Endothelial cell of umbilical vein (primary cell): Measurements from ENCODE around the gene TTC34. TPM values are rescaled to one million over a fixed set of nuclear protein-coding genes. Genes with fewer than 3 reads are reported as not detected.

Experiments used
- BruUV-seq: library from RNA; stranded (reverse); fragments of 400-500 nt; replicated peaks from 2 replicates; lab custom pipeline; 2021; lab: Mats Ljungman, UMichigan
- CTCF ChIA-PET: fragments of 300-600, 350-600 bp; sonication (Branson Sonifier 250); formaldehyde crosslinking; loops from one replicate; lab custom pipeline; 2021; ENCODE audit warnings: antibody characterized with exemption, inconsistent platforms; lab: Charles Lee
- POLR2A ChIA-PET: fragments of 300-600, 350-600 bp; sonication (Branson Sonifier 250); formaldehyde crosslinking; loops from one replicate; lab custom pipeline; 2021; ENCODE audit warnings: antibody characterized with exemption, inconsistent platforms; lab: Charles Lee
- DNase-seq: peaks from one replicate; pipeline ENCODE4 v3.0.0-alpha.2; 2011; ENCODE audit warnings: low read depth, low spot score
- FAIRE-seq: peaks from 2 replicates; lab custom pipeline; 2011; peaks lifted over from hg19 to GRCh38; lab: Jason Lieb, UNC
- H2AFZ ChIP-seq: 2 replicates; pipeline ENCODE4 v1.6.0; 2012; ENCODE audit warnings: low read depth, low read length, control low read depth, inconsistent platforms
- H3K27ac ChIP-seq: 2 replicates; pipeline ENCODE4 v1.5.1; 2011; ENCODE audit warnings: low read depth, mild to moderate bottlenecking, control low read depth, low read length, moderate library complexity; ENCODE audit not compliant: insufficient read depth
- H3K27me3 ChIP-seq, 2 experiments: 2 replicates each; pipeline versions ENCODE4 v1.6.0 to v1.6.1; 2011; ENCODE audit warnings: low read length in 2 of 2, mixed read lengths in 1 of 2; ENCODE audit not compliant: control insufficient read depth in 2 of 2, insufficient read depth in 2 of 2
- H3K36me3 ChIP-seq, 2 experiments: 2 replicates in 1 of 2; 3 replicates in 1 of 2; pipeline ENCODE4 v1.5.1; 2011; ENCODE audit warnings: low read length in 2 of 2, mild to moderate bottlenecking in 1 of 2, moderate library complexity in 1 of 2; ENCODE audit not compliant: control insufficient read depth in 2 of 2, insufficient read depth in 2 of 2; ENCODE audit errors: extremely low read depth in 1 of 2
- H3K4me1 ChIP-seq: 3 replicates; pipeline ENCODE4 v1.5.1; 2011; ENCODE audit warnings: mild to moderate bottlenecking, low read length; ENCODE audit not compliant: control insufficient read depth, insufficient read depth; ENCODE audit errors: extremely low read depth
- H3K4me2 ChIP-seq: 2 replicates; pipeline ENCODE4 v1.6.1; 2011; ENCODE audit warnings: low read length, control low read depth, mixed read lengths; ENCODE audit not compliant: insufficient read depth
- H3K4me3 ChIP-seq, 3 experiments: fragments of 200-600 bp in 1 of 3; sonication (generic), shearing (Covaris generic) in 1 of 3; replicated peaks in 1 of 3; 2 replicates each; pipeline ENCODE4 v1.5.1; 2011 to 2016; ENCODE audit warnings: control low read depth in 3 of 3, low read length in 3 of 3, mild to moderate bottlenecking in 2 of 3, inconsistent platforms in 1 of 3, low read depth in 1 of 3, moderate library complexity in 1 of 3; ENCODE audit not compliant: insufficient read depth in 1 of 3
- H3K79me2 ChIP-seq: 2 replicates; pipeline ENCODE4 v1.6.0; 2012; ENCODE audit warnings: low read length, inconsistent platforms; ENCODE audit not compliant: control insufficient read depth, insufficient read depth
- H3K9ac ChIP-seq: replicated peaks from 2 replicates; pipeline ENCODE3; 2011; ENCODE audit warnings: low read length, control low read depth; ENCODE audit not compliant: insufficient read depth; ENCODE audit errors: extremely low read depth
- H3K9me1 ChIP-seq: replicated peaks from 3 replicates; pipeline ENCODE4 v1.6.0; 2011; ENCODE audit warnings: mild to moderate bottlenecking, low read length; ENCODE audit not compliant: control insufficient read depth, insufficient read depth; ENCODE audit errors: extremely low read depth
- H3K9me3 ChIP-seq: replicated peaks from 2 replicates; pipeline ENCODE4 v1.5.1; 2012; ENCODE audit warnings: low read length, inconsistent platforms; ENCODE audit not compliant: control insufficient read depth, insufficient read depth
- H4K20me1 ChIP-seq: replicated peaks from 2 replicates; pipeline ENCODE3; 2011; ENCODE audit warnings: mild to moderate bottlenecking, low read length; ENCODE audit not compliant: control insufficient read depth, insufficient read depth; ENCODE audit errors: extremely low read depth
- EZH2 ChIP-seq: IDR thresholded peaks from 2 replicates; pipeline ENCODE4 v1.6.1; 2012; ENCODE audit warnings: borderline replicate concordance, low read depth, mild to moderate bottlenecking, moderate library complexity, low read length, inconsistent platforms; ENCODE audit not compliant: severe bottlenecking
- FOS ChIP-seq: IDR thresholded peaks from 2 replicates; pipeline ENCODE4 v1.6.1; 2011; ENCODE audit warnings: mild to moderate bottlenecking, low read length, moderate library complexity, borderline replicate concordance; ENCODE audit not compliant: insufficient read depth
- GATA2 ChIP-seq: IDR thresholded peaks from 2 replicates; pipeline ENCODE4 v1.7.0; 2011; ENCODE audit warnings: low read depth, mild to moderate bottlenecking, moderate library complexity, mixed read lengths, low read length; ENCODE audit not compliant: insufficient read length, insufficient read depth
- JUN ChIP-seq: IDR thresholded peaks from 2 replicates; pipeline ENCODE4 v1.6.1; 2011; ENCODE audit warnings: borderline replicate concordance, low read depth; ENCODE audit not compliant: insufficient read length, insufficient read depth
- MAX ChIP-seq: IDR thresholded peaks from 2 replicates; pipeline ENCODE4 v1.6.1; 2011; ENCODE audit not compliant: insufficient read depth, insufficient read length
- MYC ChIP-seq: IDR thresholded peaks from one replicate; pipeline ENCODE4 v1.6.1; 2011; ENCODE audit warnings: mild to moderate bottlenecking, low read depth, low read length
- POLR2A ChIP-seq: IDR thresholded peaks from 2 replicates; pipeline ENCODE4 v1.6.1; 2012; ENCODE audit warnings: low read depth, mild to moderate bottlenecking, control low read depth, low read length
- POLR2AphosphoS5 ChIP-seq: IDR thresholded peaks from 2 replicates; pipeline ENCODE4 v1.6.1; 2012; ENCODE audit warnings: low read depth, mild to moderate bottlenecking, control low read depth, low read length, moderate library complexity; ENCODE audit not compliant: insufficient read depth
- dilution Hi-C: fragments of 300-500 bp; cut with MboI; formaldehyde crosslinking; loops from one replicate; pipeline ENCODE4 v1.15.0; 2019; ENCODE audit warnings: low sequenced_read_pairs; ENCODE audit not compliant: extremely low pct_ligation_motif_present
- intact Hi-C: fragments of 100-400 bp; cut with micrococcal nuclease; formaldehyde crosslinking; loops from one replicate; pipeline ENCODE4 v1.10.0; 2022
- polyA plus RNA-seq, 4 experiments: library from polyadenylated mRNA; depleted of rRNA in 3 of 4; stranded (reverse) in 3 of 4; unstranded in 1 of 4; fragments of >200 nt; gene quantifications; 2 replicates each; pipeline versions ENCODE4 v1.2.1 to v1.2.3, GENCODE V29; 2011 to 2012; ENCODE audit warnings: missing spikeins in 1 of 4
- total RNA-seq: library from RNA; stranded (reverse); gene quantifications from 2 replicates; pipeline ENCODE4 v1.2.3, GENCODE V29; 2021
- TF ChIP-seq, protein P1 (sequence below), 2 donors: IDR thresholded peaks; 1 replicate in 1 of 2; 2 replicates in 1 of 2; pipeline ENCODE4 v1.5.1; 2011; ENCODE audit warnings: low read length in 2 of 2, mild to moderate bottlenecking in 2 of 2, moderate library complexity in 2 of 2, control low read depth in 1 of 2, inconsistent platforms in 1 of 2, low read depth in 1 of 2; ENCODE audit not compliant: insufficient read depth in 1 of 2; ENCODE audit errors: extremely low read depth in 1 of 2

The TTC34 gene
- total and polyA plus RNA-seq, 2 donors (not counting 3 experiments of a cell fraction or from before 2014, with no cell fraction given): 0.08 to 0.77 TPM

- FAIRE-seq (no peak), DNase-seq (no peak)
- dilution Hi-C loops (no loop called here), intact Hi-C loops (no loop called here)
- no TSS peak for BruUV-seq
- no peaks in the 10 kb centered on the region for H3K9me3 ChIP-seq
- H3K9ac ChIP-seq: no peak overlapping the region
- no peak overlapping the region for H3K4me2 ChIP-seq
- H3K36me3 ChIP-seq: no peaks in the 10 kb centered on the region
- no peaks in the 10 kb centered on the region for H3K79me2 ChIP-seq
- no peaks in the 10 kb centered on the region for H3K27me3 ChIP-seq
- no peak overlapping the region for H3K4me3 ChIP-seq
- POLR2A ChIA-PET: no interaction called here
- H3K27ac ChIP-seq: no peak overlapping the region
- no peaks in the 10 kb centered on the region for H3K9me1 ChIP-seq
- TF ChIP-seq EZH2 (no peak), GATA2 (no peak), POLR2AphosphoS5 (no peak), MAX (no peak), JUN (no peak), POLR2A (no peak), MYC (no peak), FOS (no peak)
- TF ChIP-seq, protein P1, sequence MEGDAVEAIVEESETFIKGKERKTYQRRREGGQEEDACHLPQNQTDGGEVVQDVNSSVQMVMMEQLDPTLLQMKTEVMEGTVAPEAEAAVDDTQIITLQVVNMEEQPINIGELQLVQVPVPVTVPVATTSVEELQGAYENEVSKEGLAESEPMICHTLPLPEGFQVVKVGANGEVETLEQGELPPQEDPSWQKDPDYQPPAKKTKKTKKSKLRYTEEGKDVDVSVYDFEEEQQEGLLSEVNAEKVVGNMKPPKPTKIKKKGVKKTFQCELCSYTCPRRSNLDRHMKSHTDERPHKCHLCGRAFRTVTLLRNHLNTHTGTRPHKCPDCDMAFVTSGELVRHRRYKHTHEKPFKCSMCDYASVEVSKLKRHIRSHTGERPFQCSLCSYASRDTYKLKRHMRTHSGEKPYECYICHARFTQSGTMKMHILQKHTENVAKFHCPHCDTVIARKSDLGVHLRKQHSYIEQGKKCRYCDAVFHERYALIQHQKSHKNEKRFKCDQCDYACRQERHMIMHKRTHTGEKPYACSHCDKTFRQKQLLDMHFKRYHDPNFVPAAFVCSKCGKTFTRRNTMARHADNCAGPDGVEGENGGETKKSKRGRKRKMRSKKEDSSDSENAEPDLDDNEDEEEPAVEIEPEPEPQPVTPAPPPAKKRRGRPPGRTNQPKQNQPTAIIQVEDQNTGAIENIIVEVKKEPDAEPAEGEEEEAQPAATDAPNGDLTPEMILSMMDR (IDR thresholded peaks at IDR 0.05; ENCODE audit: extremely low read depth in 1 of 2, insufficient read depth in 1 of 2, low read depth in 1 of 2, low read length in 2 of 2): no peak
- no peaks in the 10 kb centered on the region for H4K20me1 ChIP-seq
- H2AFZ ChIP-seq: no peak overlapping the region
- no peaks in the 10 kb centered on the region for H3K4me1 ChIP-seq
- CTCF ChIA-PET: no interaction called here
These were observed 838 bp downstream of the TTC34 start for GRCh38 chr1:2800664-2801045.
